Stimulated activated CD8-positive, alpha-beta memory T cell treated with anti-CD3 and anti-CD28 coated beads, Interleukin-12 subunit alpha, Interleukin-12 subunit beta, amount 100 ng/mL, for 4 hours (primary cell): ENCODE data around the gene LPAR1.

Source experiments
- DNase-seq: peaks from one replicate; pipeline ENCODE4 v3.0.0-alpha.2; 2020; ENCODE audit warnings: low read depth

Gene LPAR1

DNA sequence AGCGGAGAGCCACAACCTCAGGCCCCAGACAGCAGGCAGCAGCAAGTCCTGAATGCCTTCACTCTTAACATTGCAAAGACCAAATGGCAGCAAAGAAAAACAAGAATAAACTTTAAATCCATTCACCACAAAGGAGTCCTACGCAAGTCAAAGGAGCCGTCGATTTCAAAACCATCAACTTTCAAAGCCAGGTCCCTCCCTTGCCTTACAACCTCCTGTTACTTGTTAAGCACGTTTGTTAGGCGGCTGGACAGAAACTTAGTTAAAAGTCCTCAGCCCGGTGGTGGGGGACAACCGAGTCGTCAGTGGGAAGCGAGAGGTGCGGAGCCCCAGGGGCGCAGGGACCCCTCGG, 938 bp downstream of the LPAR1 start:
- DNase-seq = no peak

DNA sequence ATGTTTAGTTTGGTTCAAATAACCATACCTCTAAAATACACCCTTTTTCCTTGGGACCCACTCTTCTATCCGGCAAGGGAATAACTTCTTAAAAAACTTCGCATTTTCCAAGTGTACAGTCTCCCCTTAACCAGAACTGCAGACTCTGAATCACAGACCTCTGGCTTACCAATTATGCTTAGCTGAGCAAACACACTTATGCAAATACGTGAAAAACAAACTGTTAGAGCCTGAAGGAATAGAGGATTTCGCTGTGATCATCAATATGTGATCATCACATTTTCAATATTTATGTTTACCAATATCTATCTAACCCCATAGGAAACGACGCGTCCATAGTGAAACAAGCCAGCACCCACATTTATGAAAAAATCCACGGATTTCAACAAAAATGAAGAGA, 1.3 kb downstream of the LPAR1 start:
- no peak for DNase-seq

DNA sequence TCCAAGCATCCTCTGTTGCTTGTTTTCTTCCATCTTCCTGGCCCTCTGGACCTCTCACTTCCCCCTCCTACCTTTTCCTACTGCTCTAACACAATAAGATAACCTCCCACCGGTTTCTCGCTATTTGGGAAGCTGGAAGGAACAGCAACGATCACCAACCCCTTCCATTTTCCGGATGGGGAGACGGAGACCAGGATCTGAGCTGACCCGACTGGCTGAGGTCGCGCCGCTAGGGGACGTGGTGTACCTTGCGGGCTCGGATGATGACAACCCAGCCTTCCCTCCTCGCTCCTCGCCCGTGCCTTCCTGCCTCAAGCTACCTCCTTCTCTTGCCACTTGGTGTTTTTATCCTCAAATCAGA, 1.9 kb downstream of the LPAR1 start:
- no peak for DNase-seq

DNA sequence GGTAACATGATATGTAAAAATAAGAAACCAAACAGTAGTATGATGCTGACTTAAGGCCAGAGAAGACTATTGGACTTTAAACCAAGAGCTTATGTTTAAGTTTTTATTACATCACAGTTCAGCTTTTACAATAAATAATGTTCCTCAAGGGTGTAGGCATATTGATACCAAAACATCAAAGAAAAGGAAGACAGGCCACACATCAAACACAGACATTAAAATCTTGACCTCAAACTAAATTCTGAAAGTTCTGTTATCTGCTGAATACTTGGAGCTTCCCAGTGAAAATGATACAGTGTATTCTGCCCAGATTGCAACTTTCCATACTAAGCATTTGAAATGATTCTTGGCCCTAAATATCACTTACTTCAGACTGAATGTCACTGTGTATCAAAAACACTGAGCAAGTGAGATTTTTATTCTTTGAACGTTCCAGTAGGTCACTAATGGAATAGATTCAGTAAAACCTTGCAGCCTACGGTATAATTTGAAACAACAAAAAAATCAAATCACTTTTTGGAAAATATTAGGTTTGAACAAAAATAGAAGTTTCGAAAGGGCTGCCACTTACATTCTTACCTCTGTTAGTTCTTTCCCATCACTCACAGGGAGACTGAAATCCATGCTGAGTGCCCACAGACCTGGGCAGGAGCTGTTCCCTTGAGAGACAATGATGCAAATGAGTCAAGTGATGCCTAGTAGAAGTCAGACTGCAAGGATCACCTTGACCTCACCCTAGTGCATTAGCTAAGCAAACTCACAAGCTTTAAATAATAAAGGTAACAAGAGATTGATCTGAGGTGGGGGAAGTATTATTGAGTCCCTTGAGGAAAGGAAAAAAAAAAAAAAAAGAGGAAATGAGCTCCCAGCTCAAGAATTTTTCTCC, 2.5 kb downstream of the LPAR1 start:
- DNase-seq = no peak

DNA sequence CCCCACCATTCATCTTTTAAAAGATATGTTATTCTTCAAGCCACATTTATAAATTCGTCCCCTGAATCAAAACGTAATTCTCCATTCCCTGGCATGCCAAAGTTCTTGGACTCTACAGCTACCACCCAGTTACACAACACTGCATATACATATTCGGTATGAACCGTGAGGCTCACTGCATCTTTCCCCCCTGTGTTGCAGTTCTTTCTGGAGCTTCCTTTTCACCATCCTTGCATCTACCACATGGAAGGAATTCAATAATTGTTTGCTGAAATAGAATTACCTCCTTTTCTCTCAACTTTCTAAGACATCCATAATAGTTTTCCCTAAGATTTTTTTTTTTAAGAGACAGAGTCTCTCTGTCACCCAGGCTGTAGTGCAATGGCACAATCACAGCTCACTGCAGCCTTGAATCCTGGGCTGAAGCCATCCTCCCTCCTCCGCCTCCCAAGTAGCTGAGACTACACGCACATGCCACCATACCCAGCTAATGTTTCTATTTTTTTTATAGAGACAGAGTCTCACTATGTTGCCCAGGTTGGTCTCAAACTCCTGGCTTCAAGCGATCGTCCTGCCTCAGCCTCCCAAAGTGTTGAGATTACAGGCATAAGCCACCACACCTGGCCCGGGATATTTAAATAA, 3.3 kb downstream of the LPAR1 start:
- no peak for DNase-seq

DNA sequence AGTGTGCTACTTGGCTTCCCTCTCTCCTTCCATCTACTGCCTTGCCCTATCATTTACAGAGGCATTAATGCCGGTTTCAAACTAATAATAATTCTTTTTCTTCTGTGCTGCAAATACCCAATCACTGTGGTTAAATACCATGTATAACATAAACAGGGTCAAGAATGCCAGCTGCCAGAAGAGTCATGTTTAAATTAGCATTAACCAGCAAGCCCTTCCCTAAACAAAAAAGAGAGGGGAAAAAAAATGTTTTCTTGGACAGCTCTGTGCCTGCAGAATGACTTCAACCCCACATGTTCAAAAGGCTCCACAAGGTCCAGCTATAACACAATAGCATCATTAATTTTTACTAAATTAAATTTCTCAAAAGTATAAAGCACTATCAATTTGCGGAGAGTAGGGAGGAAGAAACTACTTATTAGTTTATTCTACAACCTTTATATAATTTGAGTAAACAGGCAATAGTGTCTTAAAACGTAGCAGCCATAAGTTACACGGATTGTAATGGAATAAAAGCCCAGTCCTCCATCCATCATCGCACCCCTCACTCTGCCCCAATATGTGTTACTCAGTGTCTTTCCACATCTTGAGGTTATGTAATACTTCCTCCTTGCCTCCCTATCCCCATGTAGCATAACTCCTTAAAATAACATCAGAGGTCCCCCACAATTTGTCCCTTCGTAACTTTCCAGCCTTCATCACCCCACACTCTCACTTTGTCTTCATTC, 3.9 kb downstream of the LPAR1 start:
- no peak for DNase-seq

DNA sequence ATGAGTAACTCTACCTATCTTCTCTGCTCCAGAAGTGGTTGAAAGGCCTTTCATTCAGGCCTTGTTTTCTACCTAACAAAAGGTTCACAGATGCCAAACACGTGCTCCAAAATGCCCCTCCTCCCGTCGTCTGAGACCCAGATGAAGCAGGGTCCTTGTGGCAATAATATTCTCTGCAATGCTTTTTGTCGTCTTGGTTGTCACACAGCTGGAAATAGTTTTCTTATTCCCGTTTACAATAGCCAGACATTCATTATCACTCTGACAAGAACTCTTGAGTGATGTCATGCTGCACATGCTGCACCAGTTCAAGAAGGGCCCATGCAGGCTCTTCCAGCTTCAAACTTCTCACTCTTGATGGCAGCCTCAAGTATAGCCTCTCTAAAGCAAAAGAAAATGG, 7.8 kb downstream of the LPAR1 start:
- no peak for DNase-seq

DNA sequence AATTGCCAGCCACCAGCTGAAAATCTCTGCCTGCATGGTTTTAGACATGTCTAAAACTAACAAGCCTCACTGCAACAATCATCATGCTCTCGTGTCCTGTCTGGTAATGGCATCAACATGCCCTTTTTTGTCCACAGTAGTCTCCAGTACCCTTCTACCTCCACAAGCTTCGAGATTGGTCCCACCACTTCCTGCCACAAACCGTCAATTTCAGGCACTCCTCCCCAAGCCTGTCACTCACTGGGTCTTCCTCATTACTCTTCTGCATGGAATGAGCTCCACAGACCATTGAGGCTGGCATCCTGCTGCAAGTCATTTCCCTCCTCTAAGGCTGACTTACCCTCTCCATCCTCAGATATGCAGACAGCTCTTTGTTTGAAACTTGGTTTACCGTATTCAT, 9.0 kb downstream of the LPAR1 start:
- no peak for DNase-seq

DNA sequence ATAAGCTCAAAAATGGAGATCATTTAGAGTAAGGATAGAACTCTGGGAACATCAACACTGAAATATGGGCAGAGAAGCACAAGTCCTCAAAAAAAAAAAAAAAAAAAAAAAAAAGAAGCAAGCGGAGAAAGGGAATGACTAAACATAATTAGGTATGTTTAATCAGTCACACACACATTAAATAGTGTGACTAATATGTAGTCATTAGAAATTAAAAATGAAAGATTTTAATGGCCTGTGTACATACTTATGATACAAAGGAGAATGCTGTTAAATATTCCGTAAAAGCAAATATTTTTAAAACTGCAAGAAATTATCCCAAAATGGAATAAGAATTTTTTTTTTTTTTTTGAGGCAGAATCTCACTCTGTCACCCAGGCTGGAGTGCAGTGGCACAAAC, 10.5 kb downstream of the LPAR1 start:
- no peak for DNase-seq

DNA sequence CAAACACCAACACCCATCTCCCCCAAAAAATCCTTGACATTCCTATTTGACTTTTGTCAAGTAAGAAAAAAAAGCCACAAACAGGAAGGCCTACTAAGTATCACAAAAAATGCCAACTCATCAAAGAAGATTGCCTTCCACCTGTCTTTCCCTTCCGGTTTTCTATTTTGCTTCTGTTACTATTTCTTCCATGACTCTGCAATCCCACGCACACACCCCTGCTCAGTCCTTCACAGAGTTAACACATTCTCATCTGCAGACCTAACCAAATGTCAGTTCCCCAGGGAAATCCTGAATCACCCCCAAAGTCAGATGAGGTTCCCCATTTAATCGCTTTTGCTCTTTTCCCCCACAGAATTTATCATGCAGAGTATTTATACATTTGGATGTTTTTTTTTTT, 15.1 kb downstream of the LPAR1 start:
- no peak for DNase-seq

DNA sequence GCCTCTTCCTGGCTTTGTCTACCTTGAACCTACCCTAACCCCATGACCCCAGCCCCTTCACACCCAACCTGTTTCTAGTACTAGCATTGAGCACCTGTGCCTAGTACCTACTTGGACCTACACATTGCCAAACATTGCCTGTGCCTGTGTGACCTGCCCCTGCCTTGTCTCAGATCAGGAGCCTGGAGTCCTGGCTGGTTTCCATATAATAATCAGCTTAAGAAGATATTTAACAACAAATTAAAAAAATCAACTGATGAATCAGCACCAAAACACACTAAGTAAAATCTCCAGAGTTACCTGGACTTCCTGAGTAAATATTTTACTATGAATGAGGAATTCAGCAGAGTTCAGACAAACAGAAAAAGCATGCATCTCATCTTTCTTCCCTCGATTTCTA, 17.7 kb downstream of the LPAR1 start:
- DNase-seq = no peak

DNA sequence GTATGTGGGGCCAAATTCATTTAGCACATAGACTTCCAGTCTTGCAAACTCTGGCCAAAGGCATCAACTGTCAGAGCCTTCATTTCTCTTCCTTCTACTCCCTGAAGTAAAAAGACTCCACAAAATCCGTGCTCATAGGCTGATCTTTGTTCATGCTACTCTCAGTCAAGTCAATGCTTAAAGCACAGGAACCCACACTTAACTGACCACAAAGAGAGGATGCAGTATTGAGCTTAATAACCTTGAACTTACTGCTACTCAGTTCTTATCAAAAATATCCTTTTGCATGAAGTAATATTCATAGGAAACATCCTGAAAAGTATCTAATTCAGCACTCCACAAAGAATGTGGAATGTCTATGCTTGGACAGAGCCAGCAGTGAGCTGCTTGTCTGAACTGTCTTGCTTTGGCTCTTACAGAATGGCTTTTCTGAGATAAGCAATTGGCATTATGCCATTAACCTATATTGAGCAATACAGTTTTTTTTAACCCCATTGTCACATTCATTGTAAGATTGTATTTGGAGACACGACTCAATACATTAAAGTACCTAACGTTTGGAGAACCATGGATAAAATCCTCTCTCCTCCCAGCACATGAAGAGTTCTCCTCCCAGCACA, 21.7 kb downstream of the LPAR1 start:
- DNase-seq = no peak

DNA sequence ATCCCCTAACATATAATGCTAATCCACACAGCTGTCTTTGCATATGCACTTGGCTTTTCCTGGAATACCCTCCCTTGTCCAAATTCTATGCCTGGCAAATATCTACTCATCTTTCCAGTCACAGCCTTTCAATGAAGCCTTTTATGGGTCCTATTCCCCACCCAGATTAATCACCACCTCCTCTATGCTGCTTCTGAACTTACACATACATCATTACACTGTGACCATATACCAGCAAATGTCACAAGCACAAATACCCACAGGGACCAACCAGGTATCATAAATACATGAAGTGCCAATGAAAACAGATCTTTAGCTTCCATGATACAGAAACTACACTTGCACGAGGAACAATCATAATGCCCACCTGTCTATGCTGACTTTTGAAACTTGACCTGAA, 22.3 kb downstream of the LPAR1 start:
- no peak for DNase-seq

DNA sequence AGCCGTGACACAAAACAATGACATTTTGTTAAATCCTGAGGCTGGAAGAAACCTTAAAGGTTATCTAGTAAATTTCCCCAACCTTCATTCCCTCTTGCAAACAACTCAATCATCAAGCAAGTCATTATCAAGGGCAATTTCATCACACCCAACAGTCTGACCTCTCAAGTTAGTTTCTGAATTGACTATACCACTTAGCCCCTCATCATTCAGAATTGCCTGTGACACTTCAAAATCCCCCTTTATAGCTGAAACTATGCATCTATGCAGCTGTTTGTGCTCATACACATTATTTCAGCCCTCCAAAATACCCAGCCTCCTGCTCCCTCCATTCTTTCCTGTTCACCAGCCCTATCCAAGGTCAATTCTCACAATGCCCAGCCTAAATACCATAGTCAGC, 24.6 kb downstream of the LPAR1 start:
- DNase-seq = no peak

DNA sequence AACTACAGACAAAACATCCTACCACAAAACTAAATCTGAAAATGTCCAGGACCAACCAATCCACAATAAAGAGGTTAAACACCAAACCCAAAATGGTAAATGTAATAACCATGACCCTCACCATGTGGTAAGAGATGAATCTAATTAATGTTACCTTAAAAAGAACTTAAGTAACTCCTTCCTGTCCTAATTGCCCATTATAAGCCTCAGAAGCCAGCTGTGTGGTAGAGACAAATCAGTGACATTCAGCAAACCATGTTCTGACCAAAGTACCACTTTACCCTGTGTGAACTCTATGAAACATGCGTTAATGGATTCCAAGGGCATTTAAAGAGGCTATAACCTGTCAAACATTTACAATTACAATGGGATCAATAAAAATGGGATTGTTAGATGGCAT, 25.0 kb downstream of the LPAR1 start:
- no peak for DNase-seq

DNA sequence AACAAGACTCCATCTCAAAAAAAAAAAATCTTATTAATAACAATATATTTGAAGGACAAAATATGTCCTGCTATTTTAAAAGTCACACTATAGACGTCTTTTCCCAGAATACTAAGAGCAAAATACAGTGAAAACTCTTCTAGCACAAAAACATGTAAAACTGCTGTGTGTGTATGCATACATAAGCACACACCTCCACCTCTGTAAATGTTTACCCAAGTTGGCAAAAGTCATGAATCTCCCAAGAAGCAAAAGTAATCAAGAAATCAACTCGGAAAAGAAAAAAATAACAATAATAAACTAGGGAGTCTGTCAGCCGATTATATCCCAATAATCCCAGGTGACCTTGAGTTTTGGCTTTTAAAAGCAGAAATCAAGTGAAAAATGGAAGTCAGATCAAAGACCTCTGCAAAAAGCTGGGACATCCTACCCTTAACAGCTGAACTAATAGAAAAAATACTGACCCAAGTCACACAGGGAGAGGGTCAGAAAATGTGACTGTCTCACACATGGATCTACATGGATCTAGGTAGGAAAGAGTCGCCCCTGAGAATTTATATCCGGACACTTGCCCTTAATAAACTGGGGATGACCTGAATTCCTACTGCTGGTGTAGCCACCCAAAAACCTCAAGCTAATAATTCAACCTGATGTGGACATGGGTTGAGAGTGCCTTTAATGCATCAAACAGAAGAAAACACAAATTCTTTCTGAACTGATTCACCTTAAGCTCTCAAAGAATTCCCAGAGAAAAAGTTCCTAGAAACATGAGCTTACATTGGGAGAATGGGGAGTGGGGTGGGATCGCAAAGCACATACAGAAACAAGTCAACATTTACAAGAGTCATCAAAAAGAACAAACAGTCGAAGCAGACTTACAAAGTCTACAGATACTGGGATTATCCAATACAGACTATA, 29.9 kb downstream of the LPAR1 start:
- DNase-seq = no peak

DNA sequence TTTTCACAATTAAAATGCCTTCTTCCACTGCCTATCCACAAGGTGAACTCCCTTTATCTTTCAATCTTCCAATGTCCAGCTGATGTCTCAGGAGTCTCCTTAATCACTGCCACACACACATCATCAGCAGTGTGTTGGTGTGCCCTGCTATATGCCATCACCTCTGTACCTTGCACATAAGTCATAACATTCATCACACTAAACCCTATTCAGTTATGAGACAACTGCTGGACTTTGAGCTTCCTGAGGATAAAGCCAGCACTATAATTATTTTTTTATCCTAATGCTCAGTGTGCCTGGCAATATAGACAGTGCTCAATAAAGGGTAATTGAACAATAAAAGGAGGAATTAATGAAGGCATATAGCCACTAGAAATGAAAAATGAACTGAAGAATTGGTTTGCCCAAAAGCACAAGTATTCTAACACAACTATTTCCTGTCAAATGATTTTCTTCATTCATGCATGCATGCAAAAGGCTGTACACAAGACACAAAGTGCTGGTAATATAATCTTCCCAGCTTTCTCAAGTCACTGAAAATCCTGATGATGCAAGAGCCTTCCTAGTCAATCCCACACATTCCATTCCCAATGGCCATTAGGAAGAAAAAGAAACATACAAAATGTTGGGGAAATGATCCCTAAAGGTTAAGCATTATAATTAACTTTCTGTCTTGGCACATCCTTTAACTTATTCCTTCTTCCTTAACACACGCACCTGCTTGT, 32.4 kb downstream of the LPAR1 start:
- no peak for DNase-seq

DNA sequence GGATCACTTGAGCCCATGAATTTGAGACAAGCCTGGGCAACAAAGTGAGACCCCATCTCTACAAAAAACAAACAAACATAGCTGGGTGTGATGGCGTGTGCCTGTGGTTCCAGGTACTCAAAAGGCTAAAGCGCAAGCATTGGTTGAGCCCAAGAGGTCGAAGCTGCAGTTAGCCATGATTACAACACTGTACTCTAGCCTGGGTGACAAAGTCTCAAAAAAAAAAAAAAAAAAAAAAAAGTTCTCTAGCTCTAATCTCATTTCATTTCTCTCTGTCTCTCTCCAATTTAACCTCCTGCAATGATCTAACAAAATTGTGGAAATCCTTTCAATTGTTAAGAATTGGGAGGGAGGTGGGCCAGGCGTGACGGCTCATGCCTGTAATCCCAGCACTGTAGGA, 33.3 kb downstream of the LPAR1 start:
- no peak for DNase-seq

DNA sequence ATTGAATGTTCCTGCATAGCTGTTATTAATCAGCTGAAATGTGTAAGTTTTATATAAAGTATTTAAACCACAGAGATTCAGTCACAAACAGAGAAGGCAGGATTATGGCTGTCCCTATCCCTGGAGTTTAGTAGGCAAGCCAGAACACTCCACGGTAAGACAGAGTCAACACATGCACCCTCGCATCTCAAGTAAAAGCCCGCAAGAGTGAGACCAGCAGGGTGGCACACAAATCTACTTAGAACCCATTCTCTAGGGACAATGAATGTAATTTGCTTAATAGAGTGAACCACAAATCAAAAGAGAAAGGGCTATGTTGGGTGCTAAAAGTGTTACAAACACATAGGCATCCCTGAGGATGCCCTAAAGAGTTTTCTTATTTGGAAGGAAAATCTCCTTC, 35.1 kb downstream of the LPAR1 start:
- no peak for DNase-seq

DNA sequence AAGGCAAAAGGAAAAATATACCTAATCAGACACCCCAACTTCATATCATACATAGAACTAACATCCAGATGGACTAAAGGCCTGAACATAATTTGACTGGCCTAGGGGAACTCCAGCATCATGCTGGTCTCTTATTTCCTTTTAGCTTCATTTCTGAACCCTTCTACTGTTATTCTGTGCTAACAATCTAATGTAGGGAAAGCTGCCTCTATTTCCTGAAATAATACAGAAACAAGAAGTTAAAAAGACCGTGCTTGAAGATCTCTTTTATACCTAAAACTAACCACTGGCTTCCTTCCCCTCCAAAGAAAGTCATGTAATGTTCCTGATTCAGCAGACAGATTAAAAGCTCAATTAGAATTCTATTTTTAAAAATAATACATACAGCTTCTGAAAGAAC, 36.7 kb downstream of the LPAR1 start:
- no peak for DNase-seq

DNA sequence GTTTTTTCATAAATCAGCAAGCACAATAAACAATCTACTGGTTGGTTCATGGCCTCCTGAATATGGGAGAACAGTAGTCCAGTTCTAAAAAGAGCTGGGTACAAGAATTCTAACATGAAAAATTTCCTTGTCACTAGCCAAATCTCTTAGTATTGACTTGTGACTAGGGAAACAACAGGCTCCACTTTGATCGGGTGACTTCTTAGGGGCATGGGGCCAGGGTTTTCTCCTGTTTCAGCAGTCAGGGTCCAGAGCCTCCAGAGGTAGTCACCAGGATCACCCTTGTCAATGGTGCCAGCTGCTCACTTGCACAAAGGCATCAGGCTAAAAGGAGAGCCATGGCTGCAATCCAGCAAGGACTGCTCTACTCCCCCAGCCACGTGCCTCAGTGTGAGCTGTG, 38.1 kb downstream of the LPAR1 start:
- no peak for DNase-seq
